Mucosa of descending colon (tissue), 3 donors: ENCODE results near the gene SH3TC2. TPM values are rescaled to one million over a fixed set of nuclear protein-coding genes. Genes with fewer than 3 reads are reported as not detected.
A peak's percentile ranks its signal among the peaks of the same experiment; 100 is the strongest.

Experiments used
- ATAC-seq: fragments of 200-7000 bp; cut with Tn5 transposase; one replicate; pipeline ENCODE4 v1.9.1; 2020; ENCODE audit warnings: mild to moderate bottlenecking, moderate library complexity
- DNase-seq, 3 donors: peaks; one replicate each; pipeline ENCODE4 v3.0.0-alpha.2; 2020
- H3K36me3 ChIP-seq: fragments of 200-600 bp; one replicate; pipeline ENCODE4 v1.8.0; 2021; ENCODE audit warnings: low read depth, mild to moderate bottlenecking
- H3K4me1 ChIP-seq: fragments of 200-600 bp; one replicate; pipeline ENCODE4 v1.8.0; 2021; ENCODE audit warnings: low read depth, mild to moderate bottlenecking
- H3K4me3 ChIP-seq: fragments of 200-600 bp; one replicate; pipeline ENCODE4 v1.8.0; 2021; ENCODE audit warnings: mild to moderate bottlenecking
- H3K9me3 ChIP-seq: fragments of 200-600 bp; one replicate; pipeline ENCODE4 v1.8.0; 2021; ENCODE audit warnings: mild to moderate bottlenecking
- intact Hi-C, 2 donors: fragments of 100-400 bp; cut with DNase I in 1 of 2; cut with micrococcal nuclease in 1 of 2; formaldehyde crosslinking; loops; one replicate each; pipeline versions ENCODE4 v1.11.0 to v1.11.1; 2022; cut with DNase I, micrococcal nuclease
- total RNA-seq, 3 donors: library from RNA; stranded (reverse); fragmentation: NEBNext Ultra II Directional in 2 of 3; extraction: Animal tissue kit (Norgen Biotek cat#: 25700) in 2 of 3; gene quantifications; one replicate each; pipeline versions ENCODE4 v1.2.1 to v1.2.4, GENCODE V29; 2021 to 2023
- TF ChIP-seq, protein P1 (sequence below): fragments of 200-600 bp; IDR thresholded peaks from one replicate; pipeline ENCODE4 v1.8.0; 2022; ENCODE audit warnings: antibody characterized with exemption, mild to moderate bottlenecking
- donor health status: DM: no; HTN: no; CAD: no; lungs with moderate emphysema.
- donor health status: DM: no; HTN: no; CAD: no.
- donor health status: DM: no; HTN: yes; CAD: no.

Gene SH3TC2
- total RNA-seq, 3 donors from 2014 or later = 1.3 to 3.9 (median 2.2) TPM

GRCh38 chr5:148968311-148968710, 94.6 kb downstream of the SH3TC2 start:
- Histone ChIP-seq H3K4me3 (no peak overlapping the region), H3K4me1 (peaks cover 4% of the 10 kb centered on the region), H3K36me3 (no peaks in the 10 kb centered on the region), H3K9me3 (no peaks in the 10 kb centered on the region)
- intact Hi-C loops = no loop called here
- ATAC-seq = peak; percentile 13
- TF ChIP-seq, protein P1, sequence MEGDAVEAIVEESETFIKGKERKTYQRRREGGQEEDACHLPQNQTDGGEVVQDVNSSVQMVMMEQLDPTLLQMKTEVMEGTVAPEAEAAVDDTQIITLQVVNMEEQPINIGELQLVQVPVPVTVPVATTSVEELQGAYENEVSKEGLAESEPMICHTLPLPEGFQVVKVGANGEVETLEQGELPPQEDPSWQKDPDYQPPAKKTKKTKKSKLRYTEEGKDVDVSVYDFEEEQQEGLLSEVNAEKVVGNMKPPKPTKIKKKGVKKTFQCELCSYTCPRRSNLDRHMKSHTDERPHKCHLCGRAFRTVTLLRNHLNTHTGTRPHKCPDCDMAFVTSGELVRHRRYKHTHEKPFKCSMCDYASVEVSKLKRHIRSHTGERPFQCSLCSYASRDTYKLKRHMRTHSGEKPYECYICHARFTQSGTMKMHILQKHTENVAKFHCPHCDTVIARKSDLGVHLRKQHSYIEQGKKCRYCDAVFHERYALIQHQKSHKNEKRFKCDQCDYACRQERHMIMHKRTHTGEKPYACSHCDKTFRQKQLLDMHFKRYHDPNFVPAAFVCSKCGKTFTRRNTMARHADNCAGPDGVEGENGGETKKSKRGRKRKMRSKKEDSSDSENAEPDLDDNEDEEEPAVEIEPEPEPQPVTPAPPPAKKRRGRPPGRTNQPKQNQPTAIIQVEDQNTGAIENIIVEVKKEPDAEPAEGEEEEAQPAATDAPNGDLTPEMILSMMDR = no peak
- DNase-seq = no peak

GRCh38 chr5:148967783-148968182, 95.1 kb downstream of the SH3TC2 start:
- Histone ChIP-seq H3K4me1 (peaks cover 4% of the 10 kb centered on the region), H3K9me3 (no peaks in the 10 kb centered on the region), H3K4me3 (no peak overlapping the region), H3K36me3 (no peaks in the 10 kb centered on the region)
- DNase-seq (peak in 2 of 3 donors; percentile 32 to 47), ATAC-seq (peak; percentile 87)
- TF ChIP-seq, protein P1 = no peak
- intact Hi-C loops = no loop called here

DNA sequence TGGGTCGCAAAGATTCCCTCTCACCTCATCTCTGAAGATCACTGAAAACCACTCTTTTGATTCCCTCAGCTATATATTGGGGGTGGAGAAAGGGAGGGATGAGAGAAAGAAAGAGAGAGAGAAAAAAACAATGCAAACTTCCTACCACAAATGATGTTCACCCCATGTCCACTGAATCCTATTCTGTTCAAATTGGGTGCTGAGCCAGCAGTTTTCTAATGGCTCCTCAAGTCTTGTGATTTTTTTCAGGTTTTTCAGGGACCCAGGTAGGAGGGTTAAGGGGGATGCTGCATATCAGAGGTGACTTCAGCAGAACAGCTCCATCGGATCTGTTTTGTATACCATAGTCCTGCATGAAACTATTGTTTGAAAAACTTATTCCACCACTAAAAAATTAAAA, 95.9 kb downstream of the SH3TC2 start:
- ATAC-seq = no peak
- Histone ChIP-seq H3K4me1 (peaks cover 4% of the 10 kb centered on the region), H3K9me3 (no peaks in the 10 kb centered on the region), H3K4me3 (no peak overlapping the region), H3K36me3 (no peaks in the 10 kb centered on the region)
- TF ChIP-seq, protein P1 = no peak
- intact Hi-C loops = no loop called here
- DNase-seq = no peak

DNA sequence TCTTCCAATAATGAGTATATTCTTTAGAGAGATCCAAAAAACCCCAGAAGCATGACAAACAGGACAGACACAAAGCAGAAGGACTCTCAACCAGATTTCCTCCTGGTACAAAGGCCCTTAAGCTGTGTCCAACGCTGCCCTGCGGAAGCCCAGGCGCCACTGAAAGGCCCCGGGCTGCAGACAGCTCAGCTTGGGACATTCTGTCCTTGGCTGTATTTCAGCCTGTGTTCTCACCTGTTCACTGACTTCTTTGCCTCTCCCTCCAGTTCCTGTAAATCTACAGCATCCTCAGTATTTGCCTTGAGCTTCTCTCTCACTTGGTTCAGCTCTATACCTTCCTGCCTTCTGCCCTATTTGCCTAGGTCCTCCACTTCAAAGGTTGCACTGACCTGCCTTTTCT, 96.5 kb downstream of the SH3TC2 start:
- Histone ChIP-seq H3K4me1 (peaks cover 4% of the 10 kb centered on the region), H3K36me3 (no peaks in the 10 kb centered on the region), H3K9me3 (no peaks in the 10 kb centered on the region), H3K4me3 (no peak overlapping the region)
- DNase-seq = no peak
- no peak for ATAC-seq
- TF ChIP-seq, protein P1 = no peak
- intact Hi-C loops = no loop called here

GRCh38 chr5:148965511-148966265, 97.2 kb downstream of the SH3TC2 start:
- ATAC-seq (no peak), DNase-seq (no peak)
- TF ChIP-seq, protein P1 = no peak
- Histone ChIP-seq H3K4me3 (no peak overlapping the region), H3K9me3 (no peaks in the 10 kb centered on the region), H3K36me3 (no peaks in the 10 kb centered on the region), H3K4me1 (peaks cover 4% of the 10 kb centered on the region)
- intact Hi-C loops = no loop called here
